DND-41 (cell line): Measurements from ENCODE around the gene BTNL9.
"Not testable (repeated sequence)": the region's sequence is repeated elsewhere in the genome, so short reads cannot be mapped to it uniquely, and the experiment has no call there.

Experiments used
- CTCF ChIP-seq: IDR thresholded peaks from 2 replicates; pipeline ENCODE4 v1.5.1; 2012; ENCODE audit warnings: borderline replicate concordance, low read length, moderate library complexity, mild to moderate bottlenecking; ENCODE audit not compliant: poor library complexity, severe bottlenecking; ENCODE audit errors: extremely low read depth
- EZH2 ChIP-seq: IDR thresholded peaks from 3 replicates; pipeline ENCODE4 v1.6.1; 2012; ENCODE audit warnings: borderline replicate concordance, low read depth, mild to moderate bottlenecking, moderate library complexity, low read length, inconsistent platforms; ENCODE audit not compliant: severe bottlenecking

GRCh38 chr5:181101030-181101641 lies 61.1 kb downstream of the BTNL9 start:
- TF ChIP-seq CTCF, EZH2: not testable (repeated sequence)
